ENCODE measurements around the gene KRTAP10-8. TPM values are rescaled to one million over a fixed set of nuclear protein-coding genes. Genes with fewer than 3 reads are reported as not detected.
A peak's percentile ranks its signal among the peaks of the same experiment; 100 is the strongest.

KRTAP10-8 gene
- total RNA-seq, 4 donors from 2014 or later, result not detected

DNA sequence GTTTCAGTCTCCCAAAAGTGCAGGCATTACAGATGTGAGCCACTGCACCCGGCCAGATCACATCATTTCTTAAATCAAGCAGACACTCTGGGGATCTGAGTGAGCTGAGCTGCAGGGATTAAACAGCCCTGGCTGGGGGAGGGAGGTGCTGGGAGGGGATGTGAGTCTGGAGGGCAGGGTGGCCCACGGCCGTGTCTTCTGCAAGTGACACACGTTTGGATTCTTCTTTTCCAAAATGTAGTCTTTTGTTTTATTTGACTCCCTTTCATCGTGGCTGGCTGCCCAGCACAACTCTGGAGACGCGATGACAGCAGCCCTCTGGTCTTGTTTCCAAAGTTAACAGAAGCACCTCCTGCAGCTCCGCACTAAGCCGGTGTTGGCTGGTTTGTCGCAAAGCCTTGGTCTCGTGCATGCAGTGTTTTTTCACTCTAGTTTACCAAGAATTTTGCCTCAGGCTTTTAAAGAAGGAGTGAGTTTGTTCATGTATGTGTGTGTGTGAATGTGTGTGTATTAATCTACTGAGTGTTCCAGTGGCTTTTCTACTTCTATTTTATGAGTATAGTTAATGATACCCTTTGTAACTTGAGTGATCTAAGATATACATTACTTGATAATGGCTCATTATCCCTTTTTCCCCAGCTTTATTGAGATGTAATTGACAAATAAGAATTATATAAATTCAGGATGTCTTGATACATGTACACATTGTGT lies 28.6 kb upstream of the KRTAP10-8 start:
- TF ChIP-seq EP300 (IDR thresholded peaks at IDR 0.05) (no peak), CTCF (IDR thresholded peaks at IDR 0.05) (no peak), POLR2AphosphoS5 (IDR thresholded peaks at IDR 0.05) (no peak)
- DNase-seq (ENCODE audit: extremely low spot score), result peak; percentile 80
- intact Hi-C loops (cut with DNase I), result no loop called here
- no peak overlapping the region for H3K4me3 ChIP-seq
- no peaks in the 10 kb centered on the region for H3K36me3 ChIP-seq
- 20% methylated on average over 11 of the region's 11 CpGs for WGBS
- peaks cover 0 to 22% (median 4%) of the 10 kb centered on the region in 4 donors for H3K9me3 ChIP-seq
- peaks cover 0 to 38% (median 0%) of the 10 kb centered on the region in 4 donors for H3K27me3 ChIP-seq
- peaks cover 0 to 16% (median 5%) of the 10 kb centered on the region in 4 donors for H3K4me1 ChIP-seq
- H3K27ac ChIP-seq (replicated peaks in 1 of 4), result no peak overlapping the region

- TF ChIP-seq CTCF (IDR thresholded peaks at IDR 0.05) (no peak), POLR2AphosphoS5 (IDR thresholded peaks at IDR 0.05) (no peak), EP300 (IDR thresholded peaks at IDR 0.05) (no peak), POLR2A (IDR thresholded peaks at IDR 0.05; ENCODE audit: low read depth) (no peak)
Measured at GRCh38 chr21:44583800-44584147, 28.1 kb upstream of the KRTAP10-8 start.

GRCh38 chr21:44585892-44586291 lies 26.0 kb upstream of the KRTAP10-8 start:
- TF ChIP-seq POLR2A (IDR thresholded peaks at IDR 0.05; ENCODE audit: low read depth) (no peak), EP300 (IDR thresholded peaks at IDR 0.05) (no peak), POLR2AphosphoS5 (IDR thresholded peaks at IDR 0.05) (no peak), CTCF (IDR thresholded peaks at IDR 0.05) (no peak)
- Histone ChIP-seq H3K4me3 (no peak overlapping the region), H3K4me1 (peaks cover 0 to 16% (median 5%) of the 10 kb centered on the region in 4 donors), H3K27me3 (peaks cover 0 to 44% (median 0%) of the 10 kb centered on the region in 4 donors), H3K9me3 (peaks cover 0 to 14% (median 4%) of the 10 kb centered on the region in 4 donors), H3K27ac (replicated peaks in 1 of 4) (no peak overlapping the region), H3K36me3 (no peaks in the 10 kb centered on the region)
- 89% methylated on average over 3 of the region's 3 CpGs for WGBS
- intact Hi-C loops (cut with DNase I), result no loop called here
- DNase-seq (ENCODE audit: extremely low spot score), result peak; percentile 47

More at GRCh38 chr21:44583800-44584147, 28.1 kb upstream of the KRTAP10-8 start:
- DNase-seq (ENCODE audit: extremely low spot score), result no peak
- WGBS, result 67% methylated on average over 6 of the region's 6 CpGs
- Histone ChIP-seq H3K27ac (replicated peaks in 1 of 4) (no peak overlapping the region), H3K36me3 (no peaks in the 10 kb centered on the region), H3K4me3 (no peak overlapping the region), H3K9me3 (peaks cover 0 to 22% (median 4%) of the 10 kb centered on the region in 4 donors), H3K4me1 (peaks cover 0 to 16% (median 5%) of the 10 kb centered on the region in 4 donors), H3K27me3 (peaks cover 0 to 38% (median 0%) of the 10 kb centered on the region in 4 donors)
- intact Hi-C loops (cut with DNase I), result no loop called here

GRCh38 chr21:44589094-44589493 lies 22.8 kb upstream of the KRTAP10-8 start:
- Histone ChIP-seq H3K36me3 (no peaks in the 10 kb centered on the region), H3K4me3 (no peak overlapping the region), H3K27ac (replicated peaks in 1 of 4) (no peak overlapping the region), H3K27me3 (peaks cover 0 to 64% (median 0%) of the 10 kb centered on the region in 4 donors), H3K9me3 (no peaks in the 10 kb centered on the region), H3K4me1 (peaks cover 0 to 5% (median 2%) of the 10 kb centered on the region in 4 donors)
- DNase-seq (ENCODE audit: extremely low spot score), result peak; percentile 45
- WGBS, result 96% methylated on average over 2 of the region's 2 CpGs
- no peak for TF ChIP-seq CTCF (IDR thresholded peaks at IDR 0.05)
- TF ChIP-seq POLR2AphosphoS5 (IDR thresholded peaks at IDR 0.05), result no peak
- TF ChIP-seq POLR2A (IDR thresholded peaks at IDR 0.05; ENCODE audit: low read depth), result no peak
- TF ChIP-seq EP300 (IDR thresholded peaks at IDR 0.05), result no peak
- intact Hi-C loops (cut with DNase I), result no loop called here
